Common myeloid progenitor, CD34-positive (primary cell): ENCODE measurements around the gene TNRC6C.
"Not testable (repeated sequence)": the region's sequence is repeated elsewhere in the genome, so short reads cannot be mapped to it uniquely, and the experiment has no call there.

Source experiments
- CTCF ChIA-PET: fragments of 350-600 bp; sonication (Branson Sonifier 250); formaldehyde crosslinking; loops from one replicate; lab custom pipeline; 2021; ENCODE audit warnings: antibody characterized with exemption; lab: Charles Lee
- POLR2A ChIA-PET: fragments of 350-600 bp; sonication (Branson Sonifier 250); formaldehyde crosslinking; loops from one replicate; lab custom pipeline; 2021; ENCODE audit warnings: antibody characterized with exemption; lab: Charles Lee
- DNase-seq, 3 donors: peaks; one replicate each; pipeline versions ENCODE4 v3.0.0 to v3.0.0-alpha.2; 2013
- H3K27ac ChIP-seq, 2 experiments: 1 replicate in 1 of 2; 2 replicates in 1 of 2; pipeline ENCODE4 v1.7.0; 2013; ENCODE audit warnings: inconsistent platforms in 2 of 2, low read length in 2 of 2, mild to moderate bottlenecking in 2 of 2, low read depth in 1 of 2, moderate library complexity in 1 of 2; ENCODE audit not compliant: severe bottlenecking in 2 of 2, insufficient read depth in 1 of 2, poor library complexity in 1 of 2
- H3K27me3 ChIP-seq, 5 experiments: replicated peaks in 2 of 5; 1 replicate in 3 of 5; 2 replicates in 2 of 5; pipeline versions ENCODE4 v1.6.1 to v1.7.0; 2013; ENCODE audit warnings: low read length in 4 of 5, mild to moderate bottlenecking in 2 of 5, moderate library complexity in 2 of 5, inconsistent platforms in 1 of 5; ENCODE audit not compliant: insufficient read depth in 5 of 5, control insufficient read depth in 4 of 5
- H3K36me3 ChIP-seq, 4 experiments: 1 replicate in 2 of 4; 2 replicates in 2 of 4; pipeline versions ENCODE4 v1.6.1 to v1.7.0; 2013; ENCODE audit warnings: low read length in 3 of 4, control low read depth in 1 of 4, mild to moderate bottlenecking in 1 of 4; ENCODE audit not compliant: control insufficient read depth in 4 of 4, insufficient read depth in 4 of 4
- H3K4me1 ChIP-seq, 4 experiments: 1 replicate in 3 of 4; 2 replicates in 1 of 4; pipeline versions ENCODE4 v1.6.1 to v1.7.1; 2013; ENCODE audit warnings: low read length in 3 of 4, mild to moderate bottlenecking in 3 of 4, control low read depth in 1 of 4, inconsistent platforms in 1 of 4, moderate library complexity in 1 of 4; ENCODE audit not compliant: control insufficient read depth in 4 of 4, insufficient read depth in 4 of 4; ENCODE audit errors: control extremely low read depth in 1 of 4
- H3K4me3 ChIP-seq, 7 experiments: 1 replicate in 4 of 7; 2 replicates in 3 of 7; pipeline versions ENCODE4 v1.5.1 to v1.7.0; 2013; ENCODE audit warnings: mild to moderate bottlenecking in 7 of 7, low read length in 6 of 7, moderate library complexity in 6 of 7, inconsistent platforms in 2 of 7, low read depth in 2 of 7, control low read depth in 1 of 7; ENCODE audit not compliant: insufficient read depth in 4 of 7, control insufficient read depth in 1 of 7; ENCODE audit errors: extremely low read depth in 1 of 7
- H3K9me3 ChIP-seq, 5 experiments: 1 replicate in 4 of 5; 2 replicates in 1 of 5; pipeline versions ENCODE4 v1.6.1 to v1.7.1; 2013; ENCODE audit warnings: low read length in 4 of 5, mild to moderate bottlenecking in 2 of 5, inconsistent platforms in 1 of 5, low read depth in 1 of 5, moderate library complexity in 1 of 5; ENCODE audit not compliant: control insufficient read depth in 4 of 5, insufficient read depth in 2 of 5; ENCODE audit errors: control extremely low read depth in 1 of 5
- WGBS: methylation state at CpG from one replicate; pipeline ENCODE4 v1.1.5; 2013; ENCODE audit not compliant: insufficient coverage; 5-methylcytosine and 5-hydroxymethylcytosine counted together

TNRC6C gene

GRCh38 chr17:78138204-78139060 lies 179.9 kb downstream of the TNRC6C start:
- Histone ChIP-seq H3K36me3 (peaks cover 6 to 70% (median 49%) of the 10 kb centered on the region in 4 experiments), H3K4me1 (peaks cover 6 to 71% (median 64%) of the 10 kb centered on the region in 4 experiments), H3K4me3 (no peak overlapping the region), H3K27ac (no peak overlapping the region), H3K27me3 (no peaks in the 10 kb centered on the region), H3K9me3 (no peaks in the 10 kb centered on the region)
- no peak for DNase-seq
- POLR2A ChIA-PET = interaction anchor here (1.0 kb wide), 1 partner anchor 115 kb away, joined by 3 read pairs; no protein-coding TSS in a partner anchor
- CTCF ChIA-PET = interaction anchor here (0.8 to 10.4 kb wide), 8 partner anchors 10 to 103 kb away, joined by 3 to 122 read pairs (median 28); partner anchors contain the start of gene TMC6
- WGBS = 88% methylated on average over 7 of the region's 17 CpGs

GRCh38 chr17:78139861-78140168 lies 181.3 kb downstream of the TNRC6C start:
- 88% methylated on average over 12 of the region's 12 CpGs for WGBS
- H3K4me1 ChIP-seq = peaks cover 6 to 71% (median 67%) of the 10 kb centered on the region in 4 experiments
- CTCF ChIA-PET = interaction anchor here (1.0 to 10.4 kb wide), 5 partner anchors 9 to 55 kb away, joined by 3 to 122 read pairs (median 4); partner anchors contain the start of gene TMC8

GRCh38 chr17:78140169-78141051 lies 181.9 kb downstream of the TNRC6C start:
- Histone ChIP-seq H3K4me1 (peaks cover 6 to 74% (median 67%) of the 10 kb centered on the region in 4 experiments), H3K9me3 (no peaks in the 10 kb centered on the region), H3K36me3 (peaks cover 6 to 50% (median 31%) of the 10 kb centered on the region in 4 experiments), H3K27ac (peak overlapping the region in 1 of 2 experiments; percentile 70), H3K4me3 (peak overlapping the region in 2 of 7 experiments; percentile 26 to 37), H3K27me3 (no peaks in the 10 kb centered on the region)
- WGBS = 34% methylated on average over 51 of the region's 58 CpGs
- peak; percentile 95 to 98 (median 98) for DNase-seq
- CTCF ChIA-PET = interaction anchor here (1.0 to 7.9 kb wide), 4 partner anchors 10 to 55 kb away, joined by 3 to 76 read pairs (median 4); partner anchors contain the start of gene TMC8
- POLR2A ChIA-PET = interaction anchor here (0.6 to 1.1 kb wide), 4 partner anchors 10 to 78 kb away, joined by 3 to 6 read pairs (median 4); partner anchors contain the start of gene TMC8

More at GRCh38 chr17:78139861-78140168, 181.3 kb downstream of the TNRC6C start:
- Histone ChIP-seq H3K36me3 (peaks cover 6 to 56% (median 37%) of the 10 kb centered on the region in 4 experiments), H3K4me3 (peak overlapping the region in 1 of 7 experiments; percentile 28), H3K27ac (peak overlapping the region in 1 of 2 experiments; percentile 34)
- not testable (repeated sequence) for H3K9me3 ChIP-seq, DNase-seq, H3K27me3 ChIP-seq
- POLR2A ChIA-PET = interaction anchor here (0.8 to 1.1 kb wide), 3 partner anchors 10 to 37 kb away, joined by 3 to 6 read pairs (median 6); partner anchors contain the start of gene TMC8

- H3K27ac ChIP-seq = peak overlapping the region in 1 of 2 experiments; percentile 54
- peaks cover 6 to 74% (median 62%) of the 10 kb centered on the region in 4 experiments for H3K4me1 ChIP-seq
- no peaks in the 10 kb centered on the region for H3K27me3 ChIP-seq
- H3K36me3 ChIP-seq = peaks cover 0 to 40% (median 23%) of the 10 kb centered on the region in 4 experiments
- no peaks in the 10 kb centered on the region for H3K9me3 ChIP-seq
- ChIA-PET POLR2A (no interaction called here), CTCF (interaction anchor here (0.6 to 1.6 kb wide), 2 partner anchors 24 to 30 kb away, joined by 3 to 4 read pairs; no protein-coding TSS in a partner anchor)
- DNase-seq = no peak
- 85% methylated on average over 20 of the region's 20 CpGs for WGBS
- no peak overlapping the region for H3K4me3 ChIP-seq
These were observed 183.1 kb downstream of the TNRC6C start for GRCh38 chr17:78141437-78142118.

- Histone ChIP-seq H3K36me3 (peaks cover 0 to 33% (median 16%) of the 10 kb centered on the region in 4 experiments), H3K27me3 (no peaks in the 10 kb centered on the region), H3K27ac (no peak overlapping the region), H3K4me1 (peaks cover 3 to 70% (median 60%) of the 10 kb centered on the region in 4 experiments), H3K9me3 (no peaks in the 10 kb centered on the region), H3K4me3 (no peak overlapping the region)
- WGBS = 94% methylated on average over 13 of the region's 16 CpGs
- POLR2A ChIA-PET = no interaction called here
- CTCF ChIA-PET = interaction anchor here (0.6 kb wide), 1 partner anchor 31 kb away, joined by 3 read pairs; no protein-coding TSS in a partner anchor
- no peak for DNase-seq
These were observed 183.8 kb downstream of the TNRC6C start for GRCh38 chr17:78142119-78142861.
